Nephron (organoid): ENCODE measurements around the gene PKHD1.

ENCODE experiments used
- H3K27ac Mint-ChIP-seq, 3 experiments: 2 replicates each; pipeline ENCODE4 v1.8.0; 2020; ENCODE audit warnings: mixed read lengths in 3 of 3, mild to moderate bottlenecking in 2 of 3, moderate library complexity in 1 of 3
- H3K27me3 Mint-ChIP-seq: 2 replicates; pipeline ENCODE4 v1.8.0; 2021; ENCODE audit warnings: low read depth, mild to moderate bottlenecking, moderate library complexity, mixed read lengths
- H3K36me3 Mint-ChIP-seq: 2 replicates; pipeline ENCODE4 v1.8.0; 2020; ENCODE audit warnings: low read depth, mixed read lengths
- H3K4me1 Mint-ChIP-seq: 2 replicates; pipeline ENCODE4 v1.8.0; 2020; ENCODE audit warnings: mixed read lengths
- H3K4me3 Mint-ChIP-seq, 3 experiments: 2 replicates each; pipeline ENCODE4 v1.8.0; 2020; ENCODE audit warnings: mild to moderate bottlenecking in 3 of 3, mixed read lengths in 3 of 3, moderate library complexity in 2 of 3
- H3K9me3 Mint-ChIP-seq: 2 replicates; pipeline ENCODE4 v1.8.0; 2020; ENCODE audit warnings: mixed read lengths
- CTCF ChIP-seq, 3 experiments: fragments of 200-600 bp; sonication (generic); IDR thresholded peaks; one replicate each; pipeline ENCODE4 v1.5.0; 2021; ENCODE audit warnings: antibody characterized with exemption in 3 of 3; ENCODE audit not compliant: unreplicated experiment in 3 of 3

Gene PKHD1

GRCh38 chr6:51651132-51651817 lies 436.1 kb downstream of the PKHD1 start:
- no peak overlapping the region for H3K4me3 Mint-ChIP-seq
- H3K4me1 Mint-ChIP-seq, result no peaks in the 10 kb centered on the region
- no peaks in the 10 kb centered on the region for H3K36me3 Mint-ChIP-seq
- no peak overlapping the region for H3K27ac Mint-ChIP-seq
- peaks cover 5% of the 10 kb centered on the region for H3K27me3 Mint-ChIP-seq
- no peaks in the 10 kb centered on the region for H3K9me3 Mint-ChIP-seq
- TF ChIP-seq CTCF (IDR thresholded peaks at IDR 0.05; ENCODE audit: unreplicated experiment in 3 of 3), result no peak

DNA sequence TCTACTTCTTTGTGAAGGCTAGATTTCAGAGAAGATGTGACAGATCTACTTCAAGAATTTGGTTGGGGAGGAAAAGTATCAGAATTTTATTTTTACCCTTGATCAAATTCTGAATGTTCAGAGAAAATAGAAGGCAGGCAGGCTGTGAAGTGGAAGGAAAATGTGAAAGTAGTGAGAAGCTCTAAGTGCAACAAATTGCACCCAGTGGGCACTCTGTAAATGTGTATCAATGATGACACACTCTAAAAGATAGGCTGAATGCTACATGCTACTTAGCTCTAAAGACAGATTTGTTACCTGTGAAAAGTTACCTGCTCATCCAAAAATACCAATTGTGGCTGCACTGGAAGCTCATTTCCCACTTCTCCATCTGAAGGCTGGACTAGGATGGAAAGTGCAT lies 438.6 kb downstream of the PKHD1 start:
- H3K9me3 Mint-ChIP-seq, result no peaks in the 10 kb centered on the region
- H3K36me3 Mint-ChIP-seq, result no peaks in the 10 kb centered on the region
- H3K4me1 Mint-ChIP-seq, result no peaks in the 10 kb centered on the region
- no peak for TF ChIP-seq CTCF (IDR thresholded peaks at IDR 0.05; ENCODE audit: unreplicated experiment in 3 of 3)
- H3K4me3 Mint-ChIP-seq, result no peak overlapping the region
- no peak overlapping the region for H3K27ac Mint-ChIP-seq
- H3K27me3 Mint-ChIP-seq, result peaks cover 5% of the 10 kb centered on the region

- Mint-ChIP-seq H3K4me1 (no peaks in the 10 kb centered on the region), H3K36me3 (no peaks in the 10 kb centered on the region), H3K9me3 (no peaks in the 10 kb centered on the region), H3K27me3 (peaks cover 5% of the 10 kb centered on the region), H3K27ac (no peak overlapping the region), H3K4me3 (no peak overlapping the region)
- no peak for TF ChIP-seq CTCF (IDR thresholded peaks at IDR 0.05; ENCODE audit: unreplicated experiment in 3 of 3)
Measured at GRCh38 chr6:51648236-51648635, 439.2 kb downstream of the PKHD1 start.

- TF ChIP-seq CTCF (IDR thresholded peaks at IDR 0.05; ENCODE audit: unreplicated experiment in 3 of 3), result no peak
- Mint-ChIP-seq H3K9me3 (no peaks in the 10 kb centered on the region), H3K27me3 (peaks cover 5% of the 10 kb centered on the region), H3K4me1 (no peaks in the 10 kb centered on the region), H3K27ac (no peak overlapping the region), H3K36me3 (no peaks in the 10 kb centered on the region), H3K4me3 (no peak overlapping the region)
Measured at GRCh38 chr6:51644426-51644825, 443.0 kb downstream of the PKHD1 start.

GRCh38 chr6:51640021-51640420 lies 447.4 kb downstream of the PKHD1 start:
- no peak for TF ChIP-seq CTCF (IDR thresholded peaks at IDR 0.05; ENCODE audit: unreplicated experiment in 3 of 3)
- Mint-ChIP-seq H3K27me3 (no peaks in the 10 kb centered on the region), H3K4me1 (no peaks in the 10 kb centered on the region), H3K9me3 (no peaks in the 10 kb centered on the region), H3K27ac (no peak overlapping the region), H3K36me3 (no peaks in the 10 kb centered on the region), H3K4me3 (no peak overlapping the region)

DNA sequence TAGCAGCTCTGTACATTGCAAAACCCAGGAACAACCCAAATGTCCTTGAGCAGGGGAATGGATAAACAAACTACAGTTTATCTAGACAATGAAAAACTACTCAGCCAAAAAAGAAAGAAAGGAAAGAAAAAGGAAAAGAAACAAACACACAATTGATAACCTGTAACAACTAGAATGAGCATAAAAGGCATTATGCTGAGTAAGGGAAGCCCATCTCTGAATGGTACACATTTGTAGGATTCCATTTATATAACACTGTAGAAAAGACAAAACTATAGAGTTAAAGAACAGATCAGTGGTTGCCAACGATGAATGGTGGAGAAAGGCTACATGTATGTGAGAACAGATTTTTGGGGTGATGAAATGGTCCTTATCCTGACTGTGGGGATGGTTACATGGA lies 454.0 kb downstream of the PKHD1 start:
- no peaks in the 10 kb centered on the region for H3K4me1 Mint-ChIP-seq
- TF ChIP-seq CTCF (IDR thresholded peaks at IDR 0.05; ENCODE audit: unreplicated experiment in 3 of 3), result no peak
- H3K9me3 Mint-ChIP-seq, result peaks cover 8% of the 10 kb centered on the region
- H3K36me3 Mint-ChIP-seq, result peaks cover 17% of the 10 kb centered on the region
- no peak overlapping the region for H3K4me3 Mint-ChIP-seq
- H3K27me3 Mint-ChIP-seq, result no peaks in the 10 kb centered on the region
- no peak overlapping the region for H3K27ac Mint-ChIP-seq
